ENCODE measurements around the gene NOXRED1. TPM values are rescaled to one million over a fixed set of nuclear protein-coding genes. Genes with fewer than 3 reads are reported as not detected.
"Not testable (repeated sequence)": the region's sequence is repeated elsewhere in the genome, so short reads cannot be mapped to it uniquely, and the experiment has no call there.

Gene NOXRED1
- total RNA-seq, 1 donor: 0.09 TPM

- no peak for TF ChIP-seq CTCF (IDR thresholded peaks at IDR 0.05; ENCODE audit: insufficient read depth, low read length)
- DNase-seq (ENCODE audit: low read depth): no peak
- no peak overlapping the region for H3K4me3 ChIP-seq (ENCODE audit: low read depth, low read length)
Observed at GRCh38 chr14:77438596-77438995, 15.3 kb upstream of the NOXRED1 start.

- H3K4me3 ChIP-seq (ENCODE audit: low read depth, low read length): no peak overlapping the region
- no peak for DNase-seq (ENCODE audit: low read depth)
- no peak for TF ChIP-seq CTCF (IDR thresholded peaks at IDR 0.05; ENCODE audit: insufficient read depth, low read length)
Observed at GRCh38 chr14:77436042-77436441, 12.7 kb upstream of the NOXRED1 start.

- DNase-seq (ENCODE audit: low read depth): no peak
- no peak for TF ChIP-seq CTCF (IDR thresholded peaks at IDR 0.05; ENCODE audit: insufficient read depth, low read length)
- H3K4me3 ChIP-seq (ENCODE audit: low read depth, low read length): no peak overlapping the region
Observed at GRCh38 chr14:77426396-77426795, 3.1 kb upstream of the NOXRED1 start.

- H3K4me3 ChIP-seq (ENCODE audit: low read depth, low read length): no peak overlapping the region
- DNase-seq (ENCODE audit: low read depth): no peak
- TF ChIP-seq CTCF (IDR thresholded peaks at IDR 0.05; ENCODE audit: insufficient read depth, low read length): no peak
Observed at GRCh38 chr14:77424862-77425261, 1.5 kb upstream of the NOXRED1 start.

- no peak for TF ChIP-seq CTCF (IDR thresholded peaks at IDR 0.05; ENCODE audit: insufficient read depth, low read length)
- DNase-seq (ENCODE audit: low read depth): no peak
- no peak overlapping the region for H3K4me3 ChIP-seq (ENCODE audit: low read depth, low read length)
Observed at GRCh38 chr14:77421201-77421600, 2.1 kb downstream of the NOXRED1 start.

GRCh38 chr14:77416836-77417235, 6.5 kb downstream of the NOXRED1 start:
- no peak for TF ChIP-seq CTCF (IDR thresholded peaks at IDR 0.05; ENCODE audit: insufficient read depth, low read length)
- no peak for DNase-seq (ENCODE audit: low read depth)
- no peak overlapping the region for H3K4me3 ChIP-seq (ENCODE audit: low read depth, low read length)

GRCh38 chr14:77416098-77416497, 7.2 kb downstream of the NOXRED1 start:
- not testable (repeated sequence) for DNase-seq (ENCODE audit: low read depth); H3K4me3 ChIP-seq (ENCODE audit: low read depth, low read length)

GRCh38 chr14:77415403-77416030, 7.8 kb downstream of the NOXRED1 start:
- DNase-seq (ENCODE audit: low read depth); H3K4me3 ChIP-seq (ENCODE audit: low read depth, low read length): not testable (repeated sequence)
